H1 (cell line): ENCODE data around the gene BCKDHA. TPM values are rescaled to one million over a fixed set of nuclear protein-coding genes. Genes with fewer than 3 reads are reported as not detected.

Source experiments
- HDAC2 ChIP-seq, 2 experiments: fragments of 300-600 bp in 1 of 2; sonication (generic) in 1 of 2; IDR thresholded peaks; 2 replicates each; pipeline ENCODE4 v1.6.1; 2011 to 2012; ENCODE audit warnings: low read depth in 2 of 2, low read length in 2 of 2, mild to moderate bottlenecking in 2 of 2, moderate library complexity in 2 of 2, borderline replicate concordance in 1 of 2, inconsistent platforms in 1 of 2
- KDM4A ChIP-seq: IDR thresholded peaks from one replicate; pipeline ENCODE4 v1.7.1; 2012; ENCODE audit warnings: low read depth, mild to moderate bottlenecking, moderate library complexity, low read length, inconsistent platforms; ENCODE audit not compliant: severe bottlenecking
- RAD21 ChIP-seq, 2 experiments: IDR thresholded peaks in 1 of 2; conservative IDR thresholded peaks in 1 of 2; 2 replicates each; pipeline ENCODE4 v1.6.1; 2011; ENCODE audit warnings: low read depth in 2 of 2, low read length in 2 of 2, improper control_type of control experiment in 1 of 2, inconsistent platforms in 1 of 2, mild to moderate bottlenecking in 1 of 2, moderate library complexity in 1 of 2
- SIN3A ChIP-seq, 2 experiments: IDR thresholded peaks in 1 of 2; conservative IDR thresholded peaks in 1 of 2; 2 replicates each; pipeline ENCODE4 v1.6.1; 2011 to 2012; ENCODE audit warnings: low read length in 2 of 2, improper control_type of control experiment in 1 of 2, low read depth in 1 of 2, mild to moderate bottlenecking in 1 of 2
- polyA plus RNA-seq, 7 experiments: library from polyadenylated mRNA; depleted of rRNA in 3 of 7; stranded (reverse) in 5 of 7; unstranded in 2 of 7; fragments of >200 nt in 5 of 7; fragments of 200-250 nt in 2 of 7; gene quantifications; 1 replicate in 5 of 7; 2 replicates in 1 of 7; 4 replicates in 1 of 7; pipeline versions ENCODE4 v1.2.1 to v1.2.3, GENCODE V29; 2011 to 2013; ENCODE audit warnings: missing spikeins in 2 of 7, mixed read lengths in 2 of 7
- total RNA-seq: library from RNA; stranded (reverse); fragmentation: NEBNext Ultra II Directional; extraction: Animal tissue kit (Norgen Biotek cat#: 25700); gene quantifications from 2 replicates; pipeline ENCODE4 v1.2.1, GENCODE V29; 2021

BCKDHA gene
- total and polyA plus RNA-seq, 2 of the 8 experiments (the other 6 are each of a cell fraction or from before 2014, with no cell fraction given): 14.2 to 69.6 TPM

GRCh38 chr19:41456342-41456918, 58.8 kb downstream of the BCKDHA start (continued):
- TF ChIP-seq HDAC2 (IDR thresholded peaks at IDR 0.05; ENCODE audit: borderline replicate concordance in 1 of 2, low read depth in 2 of 2, low read length in 2 of 2): no peak
- TF ChIP-seq SIN3A (conservative IDR thresholded peaks at IDR 0.05 in 1 of 2, IDR thresholded peaks at IDR 0.05 in 1 of 2; ENCODE audit: low read depth in 1 of 2, low read length in 2 of 2): no peak
- TF ChIP-seq KDM4A: no peak
- TF ChIP-seq RAD21 (IDR thresholded peaks at IDR 0.05 in 1 of 2, conservative IDR thresholded peaks at IDR 0.05 in 1 of 2; ENCODE audit: low read depth in 2 of 2, low read length in 2 of 2): no peak
- TF ChIP-seq, all 59 proteins: peak for 0
